ENCODE results near the gene CEP295NL.
A peak's percentile ranks its signal among the peaks of the same experiment; 100 is the strongest.
"Not testable (repeated sequence)": the region's sequence is repeated elsewhere in the genome, so short reads cannot be mapped to it uniquely, and the experiment has no call there.

CEP295NL gene, protein sequence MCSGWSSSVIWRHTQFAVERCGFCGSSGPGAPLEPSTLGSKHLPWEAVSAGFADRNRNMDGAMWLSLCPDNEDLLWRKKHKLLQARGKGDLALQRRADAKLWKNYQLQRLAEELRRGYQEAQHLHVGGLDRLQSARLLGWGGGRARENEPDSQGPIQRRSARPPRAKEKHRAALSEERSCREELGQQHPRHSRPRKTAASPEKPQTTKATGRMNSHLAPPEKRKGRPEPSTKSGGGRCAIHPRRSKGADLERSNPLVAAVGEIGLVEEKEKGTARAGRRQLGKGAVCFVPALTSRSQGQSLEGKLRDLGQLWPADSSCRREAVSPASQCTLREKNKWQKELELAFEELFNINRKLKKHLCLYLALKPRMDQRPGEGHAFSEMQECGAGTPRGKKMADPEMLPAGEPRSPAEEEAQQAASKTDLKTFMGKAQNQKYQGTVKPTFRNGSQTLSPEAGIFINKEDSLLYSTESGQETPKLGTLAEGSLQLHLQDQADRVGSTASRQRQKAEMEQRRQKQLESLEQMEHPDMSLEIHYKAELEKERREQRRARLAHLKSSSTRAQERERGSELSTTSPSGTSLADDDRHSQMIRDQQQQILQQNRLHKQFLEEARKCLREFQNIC

DNA sequence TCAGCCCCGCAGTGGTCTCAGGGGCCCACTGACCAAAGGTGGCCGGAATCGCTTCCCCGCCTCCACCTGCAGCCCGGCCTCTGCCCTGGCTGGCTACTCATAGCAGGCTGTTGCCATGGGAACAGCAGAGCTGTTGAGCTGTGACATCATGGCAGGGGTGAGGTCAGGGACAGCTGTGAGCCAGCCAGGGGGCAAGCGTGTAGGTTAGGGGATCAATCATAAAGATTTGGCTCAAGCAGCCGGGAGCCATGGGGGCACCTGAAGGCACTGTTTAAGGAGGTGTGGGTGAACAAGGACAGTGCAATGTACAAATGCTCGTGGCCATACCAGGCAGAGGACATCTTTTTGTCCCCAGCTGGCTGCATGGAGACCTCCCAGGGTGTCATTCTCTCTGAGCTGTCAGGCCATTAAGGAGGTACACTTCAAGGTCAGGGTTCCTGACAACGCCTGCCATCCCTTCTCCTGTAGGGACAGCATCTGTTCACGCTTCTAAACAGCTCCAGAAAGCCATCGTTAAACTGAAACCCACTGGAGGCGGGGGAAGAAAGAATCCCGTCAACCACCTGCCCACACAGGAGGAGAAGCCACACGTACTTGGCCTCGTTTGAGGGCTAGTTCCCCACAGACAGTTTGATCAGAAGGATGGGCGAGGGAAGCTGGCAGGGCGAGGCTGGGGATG, at the start of gene CEP295NL:
Gene CEP295NL (minus strand): TSS at position 101 of the 679 bp plus-strand sequence. CDS start 1,373 bp downstream, outside the sequence.
- ATAC-seq, result peak; percentile 79
- H3K36me3 Mint-ChIP-seq (ENCODE audit: low read depth), result no peaks in the 10 kb centered on the region
- DNase-seq, result no peak

DNA sequence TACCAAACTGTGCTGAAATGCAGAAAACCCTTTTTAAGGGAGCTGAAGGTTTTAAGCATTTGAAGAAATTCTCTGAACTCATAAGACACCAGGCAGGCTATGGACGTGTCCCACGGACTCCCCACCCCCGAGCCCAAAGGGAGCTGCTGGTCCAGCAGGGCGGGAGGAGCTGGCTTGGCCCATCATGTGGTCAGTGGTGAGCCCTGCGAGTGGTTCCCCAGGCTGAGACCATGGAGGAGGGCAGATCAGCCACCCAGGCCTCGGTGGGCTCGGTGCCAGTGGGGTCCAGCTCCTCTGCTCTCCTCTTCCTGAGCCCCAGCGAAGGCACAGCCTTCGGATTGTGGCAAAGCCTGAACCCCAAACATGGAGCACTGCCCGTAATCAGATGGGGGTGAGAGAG, 49.7 kb upstream of the CEP295NL start:
- Mint-ChIP-seq H3K27ac (no peak overlapping the region), H3K9me3 (peaks cover 10% of the 10 kb centered on the region), H3K4me1 (peaks cover 14% of the 10 kb centered on the region), H3K4me3 (no peak overlapping the region), H3K27me3 (no peaks in the 10 kb centered on the region), H3K36me3 (ENCODE audit: low read depth) (peaks cover 4% of the 10 kb centered on the region)
- DNase-seq (no peak), ATAC-seq (no peak)

More for the DNA sequence above, at the start of gene CEP295NL:
- Mint-ChIP-seq H3K4me1 (peaks cover 12% of the 10 kb centered on the region), H3K4me3 (no peak within 1 kb of the TSS), H3K27ac (peak within 1 kb of the TSS; percentile 41), H3K27me3 (no peaks in the 10 kb centered on the region), H3K9me3 (no peaks in the 10 kb centered on the region)

DNA sequence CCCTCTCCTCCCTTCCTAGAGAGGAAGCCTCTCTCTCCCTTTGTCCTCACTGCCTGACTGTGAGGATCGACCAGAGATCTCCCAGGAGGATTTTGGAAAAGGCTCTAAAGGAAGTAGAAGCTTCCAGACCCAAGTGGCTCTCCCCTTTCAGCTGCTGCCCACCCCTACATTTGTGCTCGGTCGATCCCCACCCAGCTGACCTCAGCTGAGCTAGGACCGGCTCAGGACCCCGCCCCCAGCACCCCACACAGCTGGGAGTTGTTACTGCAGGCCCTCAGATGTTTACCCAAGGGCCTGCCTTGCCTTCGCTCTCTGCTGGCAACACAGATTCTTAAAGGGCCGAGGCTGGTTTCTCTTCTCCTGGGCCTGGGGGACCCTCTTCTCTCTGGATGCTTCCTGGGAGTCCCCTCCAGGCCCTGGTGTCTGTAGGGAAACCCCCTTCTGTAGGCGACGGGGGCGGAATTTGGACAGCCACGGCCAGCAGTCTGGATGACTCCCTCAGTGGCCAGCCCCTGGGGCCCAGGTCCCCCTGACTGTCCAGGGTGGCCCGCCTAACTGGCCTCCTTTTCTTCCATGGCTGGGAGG, 49.1 kb upstream of the CEP295NL start:
- no peak for ATAC-seq
- Mint-ChIP-seq H3K36me3 (ENCODE audit: low read depth) (peaks cover 4% of the 10 kb centered on the region), H3K27ac (no peak overlapping the region), H3K9me3 (peaks cover 10% of the 10 kb centered on the region), H3K4me1 (peaks cover 14% of the 10 kb centered on the region), H3K4me3 (no peak overlapping the region), H3K27me3 (no peaks in the 10 kb centered on the region)
- DNase-seq, result no peak

DNA sequence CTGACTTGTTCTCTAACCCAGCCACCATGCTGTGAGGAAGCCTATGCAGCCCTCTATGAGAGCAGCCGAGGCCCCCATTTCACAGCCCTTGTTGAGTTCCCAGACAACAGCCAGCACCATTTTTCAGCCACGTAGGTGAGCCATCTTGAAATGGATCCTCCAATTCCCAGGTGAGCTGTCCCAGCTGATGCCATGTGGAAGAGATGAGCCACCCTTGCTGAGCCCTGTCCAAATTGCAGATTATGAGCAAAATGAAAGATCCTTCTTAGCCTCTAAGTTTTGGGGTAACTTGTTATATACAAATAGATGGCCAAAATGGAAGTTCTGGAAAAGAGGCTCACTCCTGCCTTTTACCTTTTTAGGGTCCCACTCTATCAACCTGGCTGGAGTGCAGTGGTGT, 47.9 kb upstream of the CEP295NL start:
- Mint-ChIP-seq H3K27me3 (peaks cover 2% of the 10 kb centered on the region), H3K4me3 (no peak overlapping the region), H3K27ac (no peak overlapping the region), H3K4me1 (peaks cover 5% of the 10 kb centered on the region), H3K9me3 (peaks cover 10% of the 10 kb centered on the region), H3K36me3 (ENCODE audit: low read depth) (peaks cover 4% of the 10 kb centered on the region)
- ATAC-seq, result no peak
- DNase-seq, result no peak

DNA sequence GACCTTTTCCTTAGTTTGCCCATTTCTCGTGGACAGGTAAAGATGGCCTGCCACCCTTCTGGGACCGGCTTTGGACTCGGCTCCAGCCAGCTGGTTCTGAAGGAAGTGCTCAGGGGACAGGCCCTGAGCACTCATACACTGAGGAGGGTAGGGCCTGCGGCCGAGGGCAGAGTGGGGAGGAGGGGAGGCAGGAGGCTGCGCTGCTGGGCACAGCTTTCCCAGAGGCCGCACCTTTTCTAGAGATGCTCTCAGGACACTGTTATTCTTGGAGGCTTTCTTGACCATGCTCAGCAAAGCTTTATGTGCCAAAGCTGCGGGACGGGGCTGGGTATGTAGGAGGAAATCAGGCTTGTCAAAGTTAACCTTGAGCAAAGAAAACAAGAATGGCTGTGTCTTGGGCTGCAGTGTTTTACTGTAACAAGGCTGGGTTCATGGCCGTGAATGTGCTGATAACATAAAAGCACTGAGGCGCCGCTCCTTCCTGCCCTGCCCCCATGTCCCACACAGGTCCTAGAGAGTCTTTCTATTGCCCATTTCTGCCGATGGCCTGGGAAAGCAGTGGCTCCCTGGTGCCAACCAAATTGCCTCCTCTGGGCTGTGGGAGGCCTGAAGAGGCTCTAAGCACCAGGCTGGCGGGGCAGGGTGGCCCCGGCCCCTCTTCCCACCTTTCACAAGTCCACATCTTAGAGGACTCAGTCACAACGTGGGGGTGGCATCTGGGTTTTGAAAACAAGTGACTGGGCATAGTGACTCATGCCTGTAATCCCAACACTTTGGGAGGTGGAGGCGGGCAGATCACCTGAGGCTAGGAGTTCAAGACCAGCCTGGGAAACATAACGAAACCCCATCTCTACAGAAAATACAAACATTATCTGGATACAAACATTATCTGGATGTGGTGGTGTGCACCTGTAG, 44.5 kb upstream of the CEP295NL start:
- peaks cover 4% of the 10 kb centered on the region for H3K36me3 Mint-ChIP-seq (ENCODE audit: low read depth)
- ATAC-seq (no peak), DNase-seq (no peak)
- H3K27me3 Mint-ChIP-seq, result peaks cover 4% of the 10 kb centered on the region
- peaks cover 2% of the 10 kb centered on the region for H3K4me1 Mint-ChIP-seq
- H3K9me3 Mint-ChIP-seq, result peaks cover 10% of the 10 kb centered on the region
- H3K4me3 Mint-ChIP-seq, result no peak overlapping the region
- no peak overlapping the region for H3K27ac Mint-ChIP-seq

DNA sequence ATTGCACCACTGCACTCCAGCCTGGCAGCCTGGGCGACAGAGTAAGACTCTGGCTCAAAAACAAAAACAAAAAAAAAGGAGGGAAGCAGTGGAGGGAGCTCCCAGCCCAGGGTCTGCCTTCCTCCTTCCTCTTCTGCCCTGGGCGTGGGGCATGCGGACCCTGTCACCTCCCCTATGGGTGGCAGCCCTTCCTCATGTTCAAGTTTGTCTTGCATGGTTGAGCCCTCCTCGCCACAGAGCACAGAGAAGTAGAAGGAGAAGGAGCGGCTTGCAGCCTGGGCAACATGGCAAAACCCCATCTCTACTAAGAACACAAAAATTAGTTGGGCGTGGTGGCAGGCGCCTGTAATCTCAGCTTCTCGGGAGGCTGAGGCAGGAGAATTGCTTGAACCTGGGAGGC, 43.6 kb upstream of the CEP295NL start:
- Mint-ChIP-seq H3K9me3 (peaks cover 10% of the 10 kb centered on the region), H3K27ac (no peak overlapping the region), H3K4me3 (no peak overlapping the region), H3K27me3 (peaks cover 4% of the 10 kb centered on the region), H3K36me3 (ENCODE audit: low read depth) (peaks cover 4% of the 10 kb centered on the region), H3K4me1 (peaks cover 2% of the 10 kb centered on the region)
- ATAC-seq, result no peak
- DNase-seq, result no peak

DNA sequence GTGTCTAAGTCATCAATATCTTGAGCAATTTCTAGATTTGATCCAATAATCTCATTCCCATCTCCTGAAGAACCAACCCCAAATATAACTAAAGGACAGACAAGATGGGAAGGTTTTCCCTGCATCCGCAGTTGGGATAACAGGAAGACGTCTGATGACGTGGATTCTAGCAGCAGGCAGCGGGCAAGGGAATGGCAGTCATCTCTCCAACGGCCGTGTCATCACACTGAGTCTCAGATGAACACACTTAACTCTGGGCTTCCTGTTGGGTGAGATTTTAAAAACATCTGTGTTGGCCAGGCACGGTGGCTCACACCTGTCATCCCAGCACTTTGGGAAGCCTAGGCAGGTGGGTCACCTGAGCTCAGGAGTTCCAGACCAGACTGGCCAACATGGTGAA, 43.1 kb upstream of the CEP295NL start:
- ATAC-seq, result no peak
- Mint-ChIP-seq H3K4me1 (peaks cover 2% of the 10 kb centered on the region), H3K27ac (no peak overlapping the region), H3K9me3 (peaks cover 9% of the 10 kb centered on the region), H3K4me3 (no peak overlapping the region), H3K36me3 (ENCODE audit: low read depth) (peaks cover 4% of the 10 kb centered on the region), H3K27me3 (peaks cover 4% of the 10 kb centered on the region)
- DNase-seq, result no peak

DNA sequence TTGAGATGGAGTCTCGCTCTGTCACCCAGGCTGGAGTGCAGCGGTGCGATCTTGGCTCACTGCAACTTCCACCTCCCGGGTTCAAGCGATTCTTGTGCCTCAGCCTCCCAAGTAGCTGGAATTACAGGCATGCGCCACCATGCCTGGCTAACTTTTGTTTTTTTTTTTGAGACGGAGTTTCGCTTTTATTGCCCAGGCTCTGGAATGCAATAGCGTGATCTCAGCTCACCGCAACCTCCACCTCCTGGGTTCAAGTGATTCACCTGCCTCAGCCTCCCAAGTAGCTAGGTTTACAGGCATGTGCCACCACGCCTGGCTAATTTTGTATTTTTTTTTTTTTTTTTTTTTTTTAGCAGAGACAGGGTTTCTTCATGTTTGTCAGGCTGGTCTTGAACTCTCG, 42.5 kb upstream of the CEP295NL start:
- H3K4me1 Mint-ChIP-seq; H3K4me3 Mint-ChIP-seq; DNase-seq; H3K27me3 Mint-ChIP-seq; ATAC-seq; H3K27ac Mint-ChIP-seq; H3K9me3 Mint-ChIP-seq; H3K36me3 Mint-ChIP-seq (ENCODE audit: low read depth): not testable (repeated sequence)

DNA sequence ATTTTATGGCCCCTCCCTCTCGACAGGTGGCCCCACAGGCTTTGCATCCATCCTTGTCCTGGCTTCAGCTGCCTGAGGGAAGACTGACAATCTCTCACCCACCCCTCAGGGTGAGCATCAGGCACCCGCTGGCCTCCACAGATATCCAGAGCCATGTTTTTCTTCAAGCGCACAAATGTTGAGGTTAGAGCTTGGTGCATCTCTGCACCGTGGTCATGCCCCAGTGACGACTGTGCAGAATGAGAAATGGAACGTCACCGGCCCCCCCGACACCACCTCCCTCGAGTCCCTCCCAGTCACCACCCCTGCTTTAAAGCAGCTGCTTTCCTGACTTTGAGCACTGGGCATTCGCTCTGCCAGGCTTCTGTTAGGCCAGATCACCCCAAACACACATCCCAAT, 42.0 kb upstream of the CEP295NL start:
- H3K36me3 Mint-ChIP-seq (ENCODE audit: low read depth), result no peaks in the 10 kb centered on the region
- no peak overlapping the region for H3K4me3 Mint-ChIP-seq
- DNase-seq, result no peak
- no peak overlapping the region for H3K27ac Mint-ChIP-seq
- no peak for ATAC-seq
- H3K27me3 Mint-ChIP-seq, result peaks cover 4% of the 10 kb centered on the region
- no peaks in the 10 kb centered on the region for H3K9me3 Mint-ChIP-seq
- peaks cover 2% of the 10 kb centered on the region for H3K4me1 Mint-ChIP-seq

DNA sequence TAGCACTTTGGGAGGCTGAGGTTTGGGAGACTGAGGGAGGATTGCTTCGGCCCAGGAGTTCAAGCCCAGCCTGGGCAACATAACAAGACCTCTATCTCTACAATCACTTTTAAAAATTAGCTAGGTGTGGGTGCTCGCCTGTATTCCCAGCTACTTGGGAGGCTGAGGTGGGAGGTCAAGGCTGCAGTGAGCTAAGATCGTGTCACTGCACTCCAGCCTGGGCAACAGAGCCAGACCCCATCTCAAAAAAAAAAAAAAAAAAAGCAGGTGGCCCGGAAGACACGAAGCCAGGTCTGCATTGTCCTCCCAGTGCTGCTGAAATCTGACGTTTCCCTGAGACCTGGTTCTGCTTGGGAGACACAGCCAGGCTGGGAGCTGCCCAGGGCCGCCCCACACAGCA, 41.0 kb upstream of the CEP295NL start:
- DNase-seq, result no peak
- ATAC-seq, result no peak
- H3K9me3 Mint-ChIP-seq, result no peaks in the 10 kb centered on the region
- H3K4me1 Mint-ChIP-seq, result peaks cover 2% of the 10 kb centered on the region
- no peak overlapping the region for H3K4me3 Mint-ChIP-seq
- peaks cover 4% of the 10 kb centered on the region for H3K27me3 Mint-ChIP-seq
- no peaks in the 10 kb centered on the region for H3K36me3 Mint-ChIP-seq (ENCODE audit: low read depth)
- H3K27ac Mint-ChIP-seq, result no peak overlapping the region

DNA sequence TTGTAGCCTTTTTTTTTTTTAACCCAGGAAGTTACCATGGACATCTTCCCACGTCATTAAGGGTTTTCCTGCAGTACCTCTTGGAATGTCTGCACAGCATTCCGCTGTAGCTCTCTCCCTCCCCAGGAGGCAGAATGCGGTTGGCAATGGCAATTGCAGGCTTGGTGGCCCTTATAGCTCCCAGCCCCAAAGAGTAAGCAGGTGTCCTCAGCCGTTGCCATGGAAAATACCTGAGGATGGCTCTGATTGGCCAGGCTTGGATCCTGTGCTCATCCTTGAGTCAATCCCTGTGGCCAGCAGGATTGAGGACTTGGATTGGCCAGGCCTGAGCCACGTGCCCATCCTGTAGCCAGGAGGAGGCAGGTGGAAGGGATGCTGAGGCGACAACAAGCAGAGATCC, 37.7 kb upstream of the CEP295NL start:
- no peak for ATAC-seq
- Mint-ChIP-seq H3K9me3 (no peaks in the 10 kb centered on the region), H3K27me3 (peaks cover 3% of the 10 kb centered on the region), H3K36me3 (ENCODE audit: low read depth) (no peaks in the 10 kb centered on the region), H3K4me1 (peaks cover 2% of the 10 kb centered on the region), H3K27ac (no peak overlapping the region), H3K4me3 (no peak overlapping the region)
- no peak for DNase-seq

DNA sequence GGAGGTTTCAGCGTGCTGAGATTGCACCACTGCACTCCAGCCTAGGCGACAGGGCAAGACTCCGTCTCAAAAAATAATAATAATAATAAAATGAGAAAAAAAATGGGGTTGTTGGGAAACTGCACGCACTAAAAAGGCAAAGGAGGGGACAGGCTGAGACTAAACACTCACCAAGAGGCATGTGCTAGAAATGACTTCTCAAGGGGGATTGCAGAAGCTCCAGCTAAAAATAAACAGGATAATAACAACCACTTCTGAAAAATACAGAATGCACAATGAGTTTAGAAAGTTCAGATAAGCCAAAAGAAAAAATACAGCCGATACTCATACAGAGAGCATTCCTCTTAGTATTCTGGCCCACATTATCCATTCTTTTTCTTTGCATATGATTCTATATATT, 37.3 kb upstream of the CEP295NL start:
- Mint-ChIP-seq H3K9me3 (no peaks in the 10 kb centered on the region), H3K4me3 (no peak overlapping the region), H3K4me1 (peaks cover 2% of the 10 kb centered on the region), H3K27ac (no peak overlapping the region), H3K27me3 (peaks cover 5% of the 10 kb centered on the region), H3K36me3 (ENCODE audit: low read depth) (no peaks in the 10 kb centered on the region)
- ATAC-seq (no peak), DNase-seq (no peak)

DNA sequence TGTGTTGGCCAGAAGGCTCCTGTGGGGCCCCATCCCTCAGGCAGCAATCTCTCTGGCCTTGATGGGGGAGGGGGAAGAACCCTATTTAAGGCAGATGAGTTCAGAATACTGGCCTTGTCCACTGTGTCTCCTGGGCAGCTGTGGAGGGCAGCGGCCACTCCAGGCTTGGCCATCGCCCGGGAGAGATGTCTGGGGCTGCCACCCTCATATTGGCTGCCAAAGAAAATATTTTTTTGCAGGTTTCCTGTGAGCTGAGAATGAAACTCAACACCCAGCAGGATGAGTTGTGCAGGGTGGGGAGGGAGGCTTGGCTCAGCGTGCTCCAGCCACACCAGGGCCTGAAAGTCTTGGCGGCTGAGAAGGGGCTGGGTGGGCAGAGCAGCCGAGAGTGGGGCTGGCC, 36.6 kb upstream of the CEP295NL start:
- ATAC-seq, result no peak

DNA sequence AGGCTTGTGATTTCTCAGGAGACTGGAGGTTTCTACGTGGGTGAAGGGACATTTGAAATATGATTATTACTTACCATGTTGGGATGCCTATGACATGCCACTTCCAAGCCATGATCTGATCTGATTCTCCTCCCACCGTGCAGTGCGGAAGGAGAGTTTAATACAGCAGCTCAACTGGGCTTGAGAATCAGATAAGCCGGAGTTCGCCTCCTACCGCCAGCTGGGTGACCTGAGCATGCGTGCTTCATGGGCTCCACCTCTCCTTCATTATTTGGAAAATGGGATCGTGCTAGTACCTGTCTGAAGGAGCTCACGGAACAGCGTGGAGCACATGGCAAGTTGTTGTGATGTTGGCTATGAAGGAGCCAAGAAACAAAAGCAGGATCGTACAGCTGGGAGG, 34.6 kb upstream of the CEP295NL start:
- ATAC-seq (no peak), DNase-seq (no peak)
- peaks cover 3% of the 10 kb centered on the region for H3K27me3 Mint-ChIP-seq
- peaks cover 9% of the 10 kb centered on the region for H3K4me1 Mint-ChIP-seq
- H3K4me3 Mint-ChIP-seq, result no peak overlapping the region
- H3K9me3 Mint-ChIP-seq, result no peaks in the 10 kb centered on the region
- H3K36me3 Mint-ChIP-seq (ENCODE audit: low read depth), result no peaks in the 10 kb centered on the region
- H3K27ac Mint-ChIP-seq, result no peak overlapping the region

More for the DNA sequence above, 36.6 kb upstream of the CEP295NL start:
- no peak for DNase-seq
- H3K4me3 Mint-ChIP-seq, result no peak overlapping the region
- H3K4me1 Mint-ChIP-seq, result no peaks in the 10 kb centered on the region
- H3K9me3 Mint-ChIP-seq, result no peaks in the 10 kb centered on the region
- H3K27ac Mint-ChIP-seq, result no peak overlapping the region
- H3K27me3 Mint-ChIP-seq, result peaks cover 5% of the 10 kb centered on the region
- no peaks in the 10 kb centered on the region for H3K36me3 Mint-ChIP-seq (ENCODE audit: low read depth)

Measured in activated naive CD8-positive, alpha-beta T cell treated with anti-CD3 and anti-CD28 coated beads, Interleukin-2, amount 50 U/mL, for 24 hours (primary cell).